ENCODE results near the gene KCNQ1. TPM values are rescaled to one million over a fixed set of nuclear protein-coding genes. Genes with fewer than 3 reads are reported as not detected.

KCNQ1 gene
- total RNA-seq, 1 experiment from 2014 or later, result 10.7 TPM

DNA sequence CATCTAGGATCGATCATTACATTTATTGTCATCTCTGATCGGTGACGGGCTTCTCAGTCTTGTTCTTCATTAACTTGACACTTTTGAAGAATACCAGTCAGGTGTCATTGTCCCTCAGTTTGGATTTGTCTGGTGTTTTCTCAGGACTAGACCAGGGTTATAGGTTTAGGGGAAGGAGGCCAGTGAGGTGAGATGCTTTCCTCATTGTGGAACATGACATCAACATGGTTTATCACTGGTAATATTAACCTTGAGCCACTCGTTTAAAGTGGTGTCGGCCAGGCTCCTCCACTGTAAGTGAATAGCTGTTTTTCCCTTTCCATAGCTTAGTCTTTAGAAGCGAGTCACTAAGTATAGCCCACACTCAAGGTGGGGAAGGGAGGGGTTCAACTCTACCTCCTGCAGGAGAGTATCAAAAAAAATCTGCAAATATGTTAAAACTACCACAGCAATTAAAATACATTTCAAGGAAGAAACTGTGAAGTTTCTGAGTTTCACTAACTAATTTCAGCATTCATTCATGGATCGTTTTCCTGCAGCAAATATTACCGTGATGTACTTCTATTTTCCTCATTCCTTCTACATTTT lies 213.0 kb downstream of the KCNQ1 start (continued):
- TF ChIP-seq ZNF274 (IDR thresholded peaks at IDR 0.05; ENCODE audit: low read depth, low read length), result no peak
- TF ChIP-seq POLR2A (IDR thresholded peaks at IDR 0.05; ENCODE audit: borderline replicate concordance, extremely low read depth, insufficient read depth, insufficient read length), result no peak
- TF ChIP-seq, protein P1, sequence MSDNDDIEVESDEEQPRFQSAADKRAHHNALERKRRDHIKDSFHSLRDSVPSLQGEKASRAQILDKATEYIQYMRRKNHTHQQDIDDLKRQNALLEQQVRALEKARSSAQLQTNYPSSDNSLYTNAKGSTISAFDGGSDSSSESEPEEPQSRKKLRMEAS (IDR thresholded peaks at IDR 0.05), result no peak
- TF ChIP-seq, protein P2, sequence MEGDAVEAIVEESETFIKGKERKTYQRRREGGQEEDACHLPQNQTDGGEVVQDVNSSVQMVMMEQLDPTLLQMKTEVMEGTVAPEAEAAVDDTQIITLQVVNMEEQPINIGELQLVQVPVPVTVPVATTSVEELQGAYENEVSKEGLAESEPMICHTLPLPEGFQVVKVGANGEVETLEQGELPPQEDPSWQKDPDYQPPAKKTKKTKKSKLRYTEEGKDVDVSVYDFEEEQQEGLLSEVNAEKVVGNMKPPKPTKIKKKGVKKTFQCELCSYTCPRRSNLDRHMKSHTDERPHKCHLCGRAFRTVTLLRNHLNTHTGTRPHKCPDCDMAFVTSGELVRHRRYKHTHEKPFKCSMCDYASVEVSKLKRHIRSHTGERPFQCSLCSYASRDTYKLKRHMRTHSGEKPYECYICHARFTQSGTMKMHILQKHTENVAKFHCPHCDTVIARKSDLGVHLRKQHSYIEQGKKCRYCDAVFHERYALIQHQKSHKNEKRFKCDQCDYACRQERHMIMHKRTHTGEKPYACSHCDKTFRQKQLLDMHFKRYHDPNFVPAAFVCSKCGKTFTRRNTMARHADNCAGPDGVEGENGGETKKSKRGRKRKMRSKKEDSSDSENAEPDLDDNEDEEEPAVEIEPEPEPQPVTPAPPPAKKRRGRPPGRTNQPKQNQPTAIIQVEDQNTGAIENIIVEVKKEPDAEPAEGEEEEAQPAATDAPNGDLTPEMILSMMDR (IDR thresholded peaks at IDR 0.05 in 2 of 3, conservative IDR thresholded peaks at IDR 0.05 in 1 of 3; ENCODE audit: borderline replicate concordance in 1 of 3, insufficient read depth in 1 of 3, low read depth in 2 of 3, low read length in 2 of 3), result no peak
- TF ChIP-seq, protein P3, sequence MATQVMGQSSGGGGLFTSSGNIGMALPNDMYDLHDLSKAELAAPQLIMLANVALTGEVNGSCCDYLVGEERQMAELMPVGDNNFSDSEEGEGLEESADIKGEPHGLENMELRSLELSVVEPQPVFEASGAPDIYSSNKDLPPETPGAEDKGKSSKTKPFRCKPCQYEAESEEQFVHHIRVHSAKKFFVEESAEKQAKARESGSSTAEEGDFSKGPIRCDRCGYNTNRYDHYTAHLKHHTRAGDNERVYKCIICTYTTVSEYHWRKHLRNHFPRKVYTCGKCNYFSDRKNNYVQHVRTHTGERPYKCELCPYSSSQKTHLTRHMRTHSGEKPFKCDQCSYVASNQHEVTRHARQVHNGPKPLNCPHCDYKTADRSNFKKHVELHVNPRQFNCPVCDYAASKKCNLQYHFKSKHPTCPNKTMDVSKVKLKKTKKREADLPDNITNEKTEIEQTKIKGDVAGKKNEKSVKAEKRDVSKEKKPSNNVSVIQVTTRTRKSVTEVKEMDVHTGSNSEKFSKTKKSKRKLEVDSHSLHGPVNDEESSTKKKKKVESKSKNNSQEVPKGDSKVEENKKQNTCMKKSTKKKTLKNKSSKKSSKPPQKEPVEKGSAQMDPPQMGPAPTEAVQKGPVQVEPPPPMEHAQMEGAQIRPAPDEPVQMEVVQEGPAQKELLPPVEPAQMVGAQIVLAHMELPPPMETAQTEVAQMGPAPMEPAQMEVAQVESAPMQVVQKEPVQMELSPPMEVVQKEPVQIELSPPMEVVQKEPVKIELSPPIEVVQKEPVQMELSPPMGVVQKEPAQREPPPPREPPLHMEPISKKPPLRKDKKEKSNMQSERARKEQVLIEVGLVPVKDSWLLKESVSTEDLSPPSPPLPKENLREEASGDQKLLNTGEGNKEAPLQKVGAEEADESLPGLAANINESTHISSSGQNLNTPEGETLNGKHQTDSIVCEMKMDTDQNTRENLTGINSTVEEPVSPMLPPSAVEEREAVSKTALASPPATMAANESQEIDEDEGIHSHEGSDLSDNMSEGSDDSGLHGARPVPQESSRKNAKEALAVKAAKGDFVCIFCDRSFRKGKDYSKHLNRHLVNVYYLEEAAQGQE (IDR thresholded peaks at IDR 0.05; ENCODE audit: low read depth), result no peak
- no peak for TF ChIP-seq ZFX (IDR thresholded peaks at IDR 0.05)

DNA sequence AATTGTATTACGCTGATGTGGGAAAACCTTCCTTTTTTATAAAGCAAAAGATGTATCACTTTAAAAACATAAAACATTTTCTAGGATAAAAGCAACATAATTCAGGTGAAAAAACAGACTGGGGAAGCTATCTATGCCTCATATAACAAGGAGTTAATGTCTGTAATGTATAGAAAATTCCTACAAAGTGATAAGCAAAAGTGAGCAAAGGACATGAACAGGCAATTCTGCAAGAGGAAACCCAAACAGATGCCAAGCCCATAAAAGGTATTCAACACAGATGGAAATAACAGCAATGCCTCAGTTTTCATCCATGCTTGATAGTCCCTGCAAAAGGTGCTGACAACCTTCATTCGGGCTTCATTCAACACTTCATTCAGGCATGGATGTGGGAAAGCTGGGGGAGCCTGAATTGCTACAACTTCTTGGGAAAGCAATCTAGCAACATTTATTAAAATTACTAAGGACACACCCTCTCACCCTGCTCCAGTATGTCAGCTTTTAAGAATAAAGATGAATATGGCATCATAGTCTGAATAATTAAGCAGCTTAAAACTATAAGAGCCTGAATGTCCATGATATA lies 215.6 kb downstream of the KCNQ1 start:
- Histone ChIP-seq H3K4me3 (replicated peaks in 1 of 2; ENCODE audit: low read depth in 1 of 2, low read length in 2 of 2) (no peak overlapping the region), H3K9ac (ENCODE audit: low read length) (no peak overlapping the region), H3K27me3 (ENCODE audit: insufficient read depth, low read length) (no peaks in the 10 kb centered on the region), H2AFZ (ENCODE audit: low read depth, low read length, poor library complexity, severe bottlenecking) (no peak overlapping the region), H3K27ac (ENCODE audit: low read depth, low read length) (no peak overlapping the region), H3K36me3 (ENCODE audit: control insufficient read depth in 1 of 2, insufficient read depth in 2 of 2, low read length in 2 of 2) (no peaks in the 10 kb centered on the region), H3K9me3 (ENCODE audit: control insufficient read depth in 1 of 2, insufficient read depth in 1 of 2, low read depth in 1 of 2, low read length in 2 of 2) (peaks cover 4% of the 10 kb centered on the region in 2 experiments; a peak in 2 of 4 replicates), H3K4me1 (ENCODE audit: control insufficient read depth in 1 of 2, insufficient read depth in 2 of 2, low read length in 2 of 2) (no peaks in the 10 kb centered on the region), H3K4me2 (ENCODE audit: low read length) (no peak overlapping the region), H4K20me1 (ENCODE audit: insufficient read depth) (no peaks in the 10 kb centered on the region), H3K79me2 (ENCODE audit: insufficient read depth, low read length) (no peaks in the 10 kb centered on the region), H3K9me2 (ENCODE audit: insufficient read depth) (no peaks in the 10 kb centered on the region)
- DNase-seq (ENCODE audit: low read depth, low spot score), result no peak
- ATAC-seq, result no peak
- intact Hi-C loops (cut with micrococcal nuclease), result no loop called here
- TF ChIP-seq EZH2phosphoT487 (IDR thresholded peaks at IDR 0.05; ENCODE audit: borderline replicate concordance), result no peak
- TF ChIP-seq SP1 (IDR thresholded peaks at IDR 0.05; ENCODE audit: low read depth), result no peak
- TF ChIP-seq, protein P4, sequence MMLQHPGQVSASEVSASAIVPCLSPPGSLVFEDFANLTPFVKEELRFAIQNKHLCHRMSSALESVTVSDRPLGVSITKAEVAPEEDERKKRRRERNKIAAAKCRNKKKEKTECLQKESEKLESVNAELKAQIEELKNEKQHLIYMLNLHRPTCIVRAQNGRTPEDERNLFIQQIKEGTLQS (IDR thresholded peaks at IDR 0.05), result no peak
- no peak for TF ChIP-seq FOSL1 (IDR thresholded peaks at IDR 0.05; ENCODE audit: low read depth)
- TF ChIP-seq CBX3 (IDR thresholded peaks at IDR 0.05; ENCODE audit: low read depth), result no peak
- BruUV-seq (replicated peaks), result no TSS peak
- ChIA-PET RAD21 (ENCODE audit: low non-redundant PET in 1 of 2, low total read pairs in 2 of 2, uncharacterized antibody in 2 of 2, unreplicated experiment in 2 of 2) (no interaction called here), POLR2A (no interaction called here), CTCF (no interaction called here)
